HG02678 (cell line): ENCODE results near the gene PDYN.

Experiments
- ATAC-seq: cut with Tn5 transposase; IDR thresholded peaks from one replicate; pipeline ENCODE4 v1.9.1; 2021; ENCODE audit warnings: mild to moderate bottlenecking, moderate library complexity; ENCODE audit not compliant: unreplicated experiment

PDYN gene

GRCh38 chr20:1935696-1936366 is 58.0 kb downstream of the PDYN start:
- no peak for ATAC-seq

- ATAC-seq: no peak
Observed at GRCh38 chr20:1934721-1935573, 58.9 kb downstream of the PDYN start.

GRCh38 chr20:1934156-1934555 is 59.7 kb downstream of the PDYN start:
- no peak for ATAC-seq

GRCh38 chr20:1933465-1933870 is 60.4 kb downstream of the PDYN start:
- ATAC-seq: no peak

- no peak for ATAC-seq
Observed at GRCh38 chr20:1932971-1933370, 60.9 kb downstream of the PDYN start.

- no peak for ATAC-seq
Observed at GRCh38 chr20:1931830-1932229, 62.0 kb downstream of the PDYN start.

GRCh38 chr20:1930165-1930564 is 63.7 kb downstream of the PDYN start:
- ATAC-seq: no peak

- ATAC-seq: no peak
Observed at GRCh38 chr20:1929460-1929859, 64.4 kb downstream of the PDYN start.

- ATAC-seq: no peak
Observed at GRCh38 chr20:1928782-1929181, 65.1 kb downstream of the PDYN start.
